Gastrocnemius medialis (tissue), 4 donors: ENCODE measurements around the gene PLXDC2. TPM values are rescaled to one million over a fixed set of nuclear protein-coding genes. Genes with fewer than 3 reads are reported as not detected.
"Not testable (repeated sequence)": the region's sequence is repeated elsewhere in the genome, so short reads cannot be mapped to it uniquely, and the experiment has no call there.

Experiments used
- ATAC-seq, 2 donors: fragments of 150-250 bp; one replicate each; pipeline ENCODE4 v1.9.1; 2016
- DNase-seq, 2 donors: peaks; one replicate each; pipeline ENCODE4 v3.0.0-alpha.2; 2019
- H3K27ac ChIP-seq, 4 donors: fragments of 200-600 bp; sonication (generic); 1 replicate in 1 of 4; 2 replicates in 3 of 4; pipeline ENCODE4 v1.5.1; 2016 to 2018; ENCODE audit warnings: mild to moderate bottlenecking in 2 of 4, moderate library complexity in 1 of 4
- H3K27me3 ChIP-seq, 3 donors: fragments of 200-600 bp; sonication (generic) in 2 of 3; 1 replicate in 1 of 3; 2 replicates in 2 of 3; pipeline versions ENCODE4 v1.5.1 to v1.6.0; 2016 to 2019; ENCODE audit warnings: mild to moderate bottlenecking in 1 of 3, moderate library complexity in 1 of 3
- H3K36me3 ChIP-seq, 2 donors: fragments of 200-600 bp; sonication (generic) in 1 of 2; one replicate each; pipeline ENCODE4 v1.5.1; 2017 to 2018
- H3K4me1 ChIP-seq, 2 donors: fragments of 200-600 bp; sonication (generic) in 1 of 2; one replicate each; pipeline ENCODE4 v1.5.1; 2016 to 2017; ENCODE audit warnings: mild to moderate bottlenecking in 2 of 2
- H3K4me3 ChIP-seq, 4 donors: fragments of 200-600 bp; sonication (generic) in 3 of 4; 1 replicate in 1 of 4; 2 replicates in 3 of 4; pipeline ENCODE4 v1.5.1; 2016 to 2019; ENCODE audit warnings: mild to moderate bottlenecking in 2 of 4
- H3K9me3 ChIP-seq, 3 donors: fragments of 200-600 bp; sonication (generic) in 2 of 3; 1 replicate in 1 of 3; 2 replicates in 2 of 3; pipeline ENCODE4 v1.5.1; 2016 to 2019
- POLR2A ChIP-seq, 2 donors: fragments of 450-650 bp; IDR thresholded peaks; one replicate each; pipeline ENCODE4 v1.6.1; 2017; ENCODE audit warnings: antibody characterized with exemption in 2 of 2, mild to moderate bottlenecking in 2 of 2, moderate library complexity in 2 of 2
- in situ Hi-C, 4 donors: fragments of 200-750 bp; cut with MboI; loops; one replicate each; pipeline versions ENCODE4 v1.15.0 to v1.8.0; 2017; ENCODE audit warnings: low sequenced_read_pairs in 4 of 4
- intact Hi-C: fragments of 100-400 bp; cut with DNase I; formaldehyde crosslinking; loops from one replicate; pipeline ENCODE4 v1.15.1; 2023; ENCODE audit warnings: low total_unique reads
- total RNA-seq, 4 donors: library from RNA; depleted of rRNA; stranded (reverse); fragments of >200 nt; gene quantifications; one replicate each; pipeline versions ENCODE4 v1.1.0 to v1.2.3, GENCODE V29; 2016
- TF ChIP-seq, protein P1 (sequence below), 5 experiments: fragments of 450-650 bp in 3 of 5; fragments of 200-600 bp in 2 of 5; sonication (generic) in 2 of 5; IDR thresholded peaks in 4 of 5; conservative IDR thresholded peaks in 1 of 5; 1 replicate in 4 of 5; 2 replicates in 1 of 5; pipeline ENCODE4 v1.5.1; 2016 to 2019; ENCODE audit warnings: antibody characterized with exemption in 5 of 5, mild to moderate bottlenecking in 3 of 5, moderate library complexity in 3 of 5

The PLXDC2 gene
- total RNA-seq, 4 donors from 2014 or later = 13.9 to 19.6 (median 15.0) TPM

DNA sequence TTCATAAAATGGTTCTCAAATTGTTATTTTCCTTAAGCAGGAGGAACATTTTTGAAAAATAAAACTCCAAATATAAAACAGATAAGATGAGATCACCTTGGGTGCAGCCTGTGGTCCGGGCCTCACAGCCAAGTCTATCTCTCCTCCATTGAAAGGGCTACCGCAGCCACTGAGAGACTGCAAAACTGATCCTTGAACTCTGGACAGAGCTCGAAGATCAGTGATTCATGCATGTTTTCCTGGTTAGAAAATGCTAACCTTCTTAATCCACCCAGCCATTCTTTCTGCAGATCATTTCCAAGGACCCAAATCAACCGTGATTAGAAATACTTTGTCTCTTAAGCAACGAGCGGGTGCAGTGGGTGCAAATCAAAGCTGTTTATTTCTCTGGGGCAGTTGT is 378.8 kb downstream of the PLXDC2 start:
- Histone ChIP-seq H3K4me1 (no peaks in the 10 kb centered on the region), H3K4me3 (no peak overlapping the region), H3K27ac (no peak overlapping the region), H3K27me3 (no peaks in the 10 kb centered on the region), H3K9me3 (no peaks in the 10 kb centered on the region), H3K36me3 (no peaks in the 10 kb centered on the region)
- in situ Hi-C loops = no loop called here
- TF ChIP-seq, protein P1, sequence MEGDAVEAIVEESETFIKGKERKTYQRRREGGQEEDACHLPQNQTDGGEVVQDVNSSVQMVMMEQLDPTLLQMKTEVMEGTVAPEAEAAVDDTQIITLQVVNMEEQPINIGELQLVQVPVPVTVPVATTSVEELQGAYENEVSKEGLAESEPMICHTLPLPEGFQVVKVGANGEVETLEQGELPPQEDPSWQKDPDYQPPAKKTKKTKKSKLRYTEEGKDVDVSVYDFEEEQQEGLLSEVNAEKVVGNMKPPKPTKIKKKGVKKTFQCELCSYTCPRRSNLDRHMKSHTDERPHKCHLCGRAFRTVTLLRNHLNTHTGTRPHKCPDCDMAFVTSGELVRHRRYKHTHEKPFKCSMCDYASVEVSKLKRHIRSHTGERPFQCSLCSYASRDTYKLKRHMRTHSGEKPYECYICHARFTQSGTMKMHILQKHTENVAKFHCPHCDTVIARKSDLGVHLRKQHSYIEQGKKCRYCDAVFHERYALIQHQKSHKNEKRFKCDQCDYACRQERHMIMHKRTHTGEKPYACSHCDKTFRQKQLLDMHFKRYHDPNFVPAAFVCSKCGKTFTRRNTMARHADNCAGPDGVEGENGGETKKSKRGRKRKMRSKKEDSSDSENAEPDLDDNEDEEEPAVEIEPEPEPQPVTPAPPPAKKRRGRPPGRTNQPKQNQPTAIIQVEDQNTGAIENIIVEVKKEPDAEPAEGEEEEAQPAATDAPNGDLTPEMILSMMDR (IDR thresholded peaks at IDR 0.05 in 4 of 5, conservative IDR thresholded peaks at IDR 0.05 in 1 of 5) = no peak
- no peak for TF ChIP-seq POLR2A (IDR thresholded peaks at IDR 0.05)
- DNase-seq = no peak
- intact Hi-C loops = no loop called here
- ATAC-seq = no peak

DNA sequence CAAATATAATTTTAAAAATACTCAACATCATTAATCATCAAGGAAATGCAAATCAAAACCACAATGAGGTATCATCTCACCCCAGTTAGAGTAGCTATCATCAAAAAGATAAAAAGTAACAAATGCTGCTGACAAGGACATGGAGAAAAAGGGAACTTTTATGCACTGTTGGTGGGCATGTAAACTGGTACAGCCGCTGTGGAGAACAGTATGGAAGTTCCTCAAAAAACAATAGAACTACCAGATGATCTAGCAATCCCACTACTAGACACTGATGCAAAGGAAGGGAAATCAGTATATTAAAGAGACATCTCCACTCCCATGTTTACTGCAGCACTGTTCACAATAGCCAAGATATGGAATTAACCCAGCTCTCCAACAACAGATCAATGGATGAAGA is 384.5 kb downstream of the PLXDC2 start:
- Histone ChIP-seq H3K4me3 (no peak overlapping the region), H3K9me3 (no peaks in the 10 kb centered on the region), H3K4me1 (no peaks in the 10 kb centered on the region), H3K27me3 (no peaks in the 10 kb centered on the region), H3K27ac (no peak overlapping the region), H3K36me3 (no peaks in the 10 kb centered on the region)
- in situ Hi-C loops = no loop called here
- TF ChIP-seq, protein P1 (IDR thresholded peaks at IDR 0.05 in 4 of 5, conservative IDR thresholded peaks at IDR 0.05 in 1 of 5) = no peak
- no peak for TF ChIP-seq POLR2A (IDR thresholded peaks at IDR 0.05)
- intact Hi-C loops = no loop called here
- ATAC-seq (no peak), DNase-seq (no peak)

DNA sequence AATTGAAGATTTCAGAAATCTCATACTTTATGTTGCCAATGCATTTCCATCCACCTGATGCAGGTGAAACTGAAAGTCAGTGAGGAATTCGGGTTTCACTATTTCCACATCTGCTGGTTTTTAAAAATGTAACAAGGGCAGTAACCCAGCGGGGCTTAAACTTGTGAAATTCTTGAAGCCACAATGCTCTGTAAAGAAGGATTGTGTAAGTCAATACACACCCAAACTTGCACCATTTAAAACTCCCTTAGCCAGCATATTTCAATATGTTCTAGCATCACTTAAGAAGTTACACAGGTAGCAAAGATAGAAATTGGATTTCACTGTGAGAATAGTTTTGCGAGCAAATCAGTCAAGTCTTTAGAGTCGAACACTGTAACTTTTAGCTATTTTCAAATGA is 386.1 kb downstream of the PLXDC2 start:
- Histone ChIP-seq H3K4me1 (no peaks in the 10 kb centered on the region), H3K27ac (no peak overlapping the region), H3K9me3 (no peaks in the 10 kb centered on the region), H3K36me3 (no peaks in the 10 kb centered on the region), H3K4me3 (no peak overlapping the region), H3K27me3 (no peaks in the 10 kb centered on the region)
- TF ChIP-seq, protein P1 (IDR thresholded peaks at IDR 0.05 in 4 of 5, conservative IDR thresholded peaks at IDR 0.05 in 1 of 5) = no peak
- no peak for TF ChIP-seq POLR2A (IDR thresholded peaks at IDR 0.05)
- in situ Hi-C loops (no loop called here), intact Hi-C loops (no loop called here)
- ATAC-seq (no peak), DNase-seq (no peak)

DNA sequence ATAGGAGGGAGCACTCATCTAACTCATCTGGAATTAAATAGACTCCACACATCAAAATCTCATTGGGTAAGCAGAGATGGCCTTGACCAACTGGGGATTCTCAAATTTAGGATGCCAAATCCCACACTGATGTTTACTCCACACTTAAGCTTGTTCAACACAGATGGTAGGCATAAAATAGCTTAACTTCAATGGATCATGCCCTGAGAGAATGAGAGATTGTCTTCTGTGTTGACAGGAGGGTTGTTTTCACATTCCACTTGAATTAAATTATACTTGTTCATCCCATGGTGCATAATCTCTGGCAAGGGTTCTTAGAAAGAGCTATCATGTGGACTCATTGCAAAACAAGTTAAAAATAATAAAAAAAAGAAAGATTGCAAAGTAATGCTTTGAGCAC is 391.4 kb downstream of the PLXDC2 start:
- no peak overlapping the region for H3K27ac ChIP-seq
- H3K9me3 ChIP-seq = no peaks in the 10 kb centered on the region
- intact Hi-C loops (no loop called here), in situ Hi-C loops (no loop called here)
- no peaks in the 10 kb centered on the region for H3K4me1 ChIP-seq
- peak in 1 of 2 donors; percentile 65 for ATAC-seq
- H3K4me3 ChIP-seq = no peak overlapping the region
- TF ChIP-seq, protein P1 (IDR thresholded peaks at IDR 0.05 in 4 of 5, conservative IDR thresholded peaks at IDR 0.05 in 1 of 5) = no peak
- TF ChIP-seq POLR2A (IDR thresholded peaks at IDR 0.05) = no peak
- no peaks in the 10 kb centered on the region for H3K36me3 ChIP-seq
- no peaks in the 10 kb centered on the region for H3K27me3 ChIP-seq
- no peak for DNase-seq

DNA sequence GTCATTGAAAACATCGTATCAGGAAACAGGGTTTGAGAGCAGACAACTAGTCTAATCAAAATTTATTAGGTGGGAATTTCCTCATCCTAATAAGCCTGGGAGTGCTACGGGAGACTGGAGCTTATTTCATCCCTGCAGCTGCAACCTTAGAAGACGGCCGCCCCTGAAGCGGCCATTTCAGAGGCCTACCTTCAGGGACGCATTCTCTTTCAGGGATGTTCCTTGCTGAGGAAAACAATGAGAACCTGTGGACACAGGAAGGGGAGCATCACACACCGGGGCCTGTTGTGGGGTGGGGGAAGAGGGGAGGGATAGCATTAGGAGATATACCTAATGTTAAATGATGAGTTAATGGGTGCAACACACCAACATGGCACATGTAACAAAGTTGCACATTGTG is 392.9 kb downstream of the PLXDC2 start:
- intact Hi-C loops, in situ Hi-C loops: not testable (repeated sequence)

More for the DNA sequence above, 392.9 kb downstream of the PLXDC2 start:
- H3K4me3 ChIP-seq, H3K27me3 ChIP-seq, H3K9me3 ChIP-seq, ATAC-seq, H3K4me1 ChIP-seq, H3K36me3 ChIP-seq, DNase-seq, H3K27ac ChIP-seq: not testable (repeated sequence)
